Measurements from ENCODE around the gene LUC7L2. TPM values are rescaled to one million over a fixed set of nuclear protein-coding genes. Genes with fewer than 3 reads are reported as not detected.

LUC7L2 gene
- total and polyA plus RNA-seq, 9 of the 15 experiments (the other 6 are each of a cell fraction or from before 2014, with no cell fraction given): 56.1 to 207 (median 141) TPM

DNA sequence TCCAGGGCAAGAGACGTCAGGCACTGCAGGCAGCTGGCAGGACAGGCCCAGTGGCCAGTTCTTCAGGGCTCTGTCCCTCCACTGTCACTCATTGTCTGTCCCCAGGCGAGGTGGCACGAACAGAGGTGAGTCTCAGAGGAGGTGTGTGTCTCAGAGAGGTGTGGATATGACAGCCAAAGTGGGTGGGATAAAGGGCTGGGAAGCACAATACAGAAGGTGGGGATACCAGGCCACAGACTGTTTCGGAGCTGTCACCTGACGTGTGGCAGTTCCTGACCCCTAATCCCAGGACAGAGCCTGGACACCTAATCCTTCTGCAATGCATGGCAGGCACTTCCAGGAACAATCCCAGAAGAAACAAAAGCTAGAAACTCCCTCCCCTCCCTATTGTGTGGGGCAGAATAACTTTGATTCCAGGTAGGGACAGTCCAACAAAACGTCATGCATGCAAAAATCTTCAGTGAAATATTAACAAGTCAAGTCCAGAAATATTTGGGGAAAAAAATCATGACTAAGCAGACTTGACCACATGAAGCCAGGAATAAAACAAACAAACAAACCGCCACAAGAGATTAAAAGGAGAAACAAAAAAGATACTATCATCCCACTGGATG lies 112.2 kb downstream of the LUC7L2 start (continued):
- TF ChIP-seq MAFG (tag; conservative IDR thresholded peaks at IDR 0.05) (peak; percentile 92), KHSRP (IDR thresholded peaks at IDR 0.05) (no peak), OTX1 (CRISPR knock-in tag; IDR thresholded peaks at IDR 0.05) (no peak), POLR3A (IDR thresholded peaks at IDR 0.05; ENCODE audit: borderline replicate concordance, extremely low read depth, insufficient read depth, insufficient read length) (no peak), SREBF1 (IDR thresholded peaks at IDR 0.05; ENCODE audit: borderline replicate concordance, low read depth, low read length) (no peak), NR3C1 (CRISPR knock-in tag; IDR thresholded peaks at IDR 0.05) (no peak), TEAD2 (tag; IDR thresholded peaks at IDR 0.05) (no peak), FOXK2 (conservative IDR thresholded peaks at IDR 0.05 in 1 of 2, IDR thresholded peaks at IDR 0.05 in 1 of 2; ENCODE audit: low read depth in 2 of 2) (no peak), ZNF586 (CRISPR knock-in tag; conservative IDR thresholded peaks at IDR 0.05) (no peak), MTA1 (IDR thresholded peaks at IDR 0.05; ENCODE audit: borderline replicate concordance) (0 out of 2 replicates have a peak, but pooled peaks have one; percentile 23), CBX5 (IDR thresholded peaks at IDR 0.05; ENCODE audit: borderline replicate concordance, low read depth) (no peak), HDAC2 (IDR thresholded peaks at IDR 0.05) (no peak), CEBPG (CRISPR knock-in tag; IDR thresholded peaks at IDR 0.05) (no peak), CEBPG (tag; conservative IDR thresholded peaks at IDR 0.05 in 1 of 2, IDR thresholded peaks at IDR 0.05 in 1 of 2) (no peak), NEUROD1 (IDR thresholded peaks at IDR 0.05; ENCODE audit: borderline replicate concordance, low read depth, low read length, partially characterized antibody) (no peak), TCF3 (CRISPR knock-in tag; IDR thresholded peaks at IDR 0.05) (no peak), DACH1 (IDR thresholded peaks at IDR 0.05; ENCODE audit: partially characterized antibody) (no peak)
- TF ChIP-seq, protein P1, sequence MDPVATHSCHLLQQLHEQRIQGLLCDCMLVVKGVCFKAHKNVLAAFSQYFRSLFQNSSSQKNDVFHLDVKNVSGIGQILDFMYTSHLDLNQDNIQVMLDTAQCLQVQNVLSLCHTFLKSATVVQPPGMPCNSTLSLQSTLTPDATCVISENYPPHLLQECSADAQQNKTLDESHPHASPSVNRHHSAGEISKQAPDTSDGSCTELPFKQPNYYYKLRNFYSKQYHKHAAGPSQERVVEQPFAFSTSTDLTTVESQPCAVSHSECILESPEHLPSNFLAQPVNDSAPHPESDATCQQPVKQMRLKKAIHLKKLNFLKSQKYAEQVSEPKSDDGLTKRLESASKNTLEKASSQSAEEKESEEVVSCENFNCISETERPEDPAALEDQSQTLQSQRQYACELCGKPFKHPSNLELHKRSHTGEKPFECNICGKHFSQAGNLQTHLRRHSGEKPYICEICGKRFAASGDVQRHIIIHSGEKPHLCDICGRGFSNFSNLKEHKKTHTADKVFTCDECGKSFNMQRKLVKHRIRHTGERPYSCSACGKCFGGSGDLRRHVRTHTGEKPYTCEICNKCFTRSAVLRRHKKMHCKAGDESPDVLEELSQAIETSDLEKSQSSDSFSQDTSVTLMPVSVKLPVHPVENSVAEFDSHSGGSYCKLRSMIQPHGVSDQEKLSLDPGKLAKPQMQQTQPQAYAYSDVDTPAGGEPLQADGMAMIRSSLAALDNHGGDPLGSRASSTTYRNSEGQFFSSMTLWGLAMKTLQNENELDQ (CRISPR knock-in tag; IDR thresholded peaks at IDR 0.05; ENCODE audit: borderline replicate concordance): no peak
- TF ChIP-seq, protein P2, sequence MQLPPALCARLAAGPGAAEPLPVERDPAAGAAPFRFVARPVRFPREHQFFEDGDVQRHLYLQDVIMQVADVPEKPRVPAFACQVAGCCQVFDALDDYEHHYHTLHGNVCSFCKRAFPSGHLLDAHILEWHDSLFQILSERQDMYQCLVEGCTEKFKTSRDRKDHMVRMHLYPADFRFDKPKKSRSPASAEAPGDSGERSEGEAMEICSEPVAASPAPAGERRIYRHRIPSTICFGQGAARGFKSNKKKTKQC (CRISPR knock-in tag; IDR thresholded peaks at IDR 0.05): peak; percentile 69; the same call in 1 of the 2 replicates
- TF ChIP-seq, protein P3, sequence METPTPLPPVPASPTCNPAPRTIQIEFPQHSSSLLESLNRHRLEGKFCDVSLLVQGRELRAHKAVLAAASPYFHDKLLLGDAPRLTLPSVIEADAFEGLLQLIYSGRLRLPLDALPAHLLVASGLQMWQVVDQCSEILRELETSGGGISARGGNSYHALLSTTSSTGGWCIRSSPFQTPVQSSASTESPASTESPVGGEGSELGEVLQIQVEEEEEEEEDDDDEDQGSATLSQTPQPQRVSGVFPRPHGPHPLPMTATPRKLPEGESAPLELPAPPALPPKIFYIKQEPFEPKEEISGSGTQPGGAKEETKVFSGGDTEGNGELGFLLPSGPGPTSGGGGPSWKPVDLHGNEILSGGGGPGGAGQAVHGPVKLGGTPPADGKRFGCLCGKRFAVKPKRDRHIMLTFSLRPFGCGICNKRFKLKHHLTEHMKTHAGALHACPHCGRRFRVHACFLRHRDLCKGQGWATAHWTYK (CRISPR knock-in tag; IDR thresholded peaks at IDR 0.05): no peak
- TF ChIP-seq, protein P4, sequence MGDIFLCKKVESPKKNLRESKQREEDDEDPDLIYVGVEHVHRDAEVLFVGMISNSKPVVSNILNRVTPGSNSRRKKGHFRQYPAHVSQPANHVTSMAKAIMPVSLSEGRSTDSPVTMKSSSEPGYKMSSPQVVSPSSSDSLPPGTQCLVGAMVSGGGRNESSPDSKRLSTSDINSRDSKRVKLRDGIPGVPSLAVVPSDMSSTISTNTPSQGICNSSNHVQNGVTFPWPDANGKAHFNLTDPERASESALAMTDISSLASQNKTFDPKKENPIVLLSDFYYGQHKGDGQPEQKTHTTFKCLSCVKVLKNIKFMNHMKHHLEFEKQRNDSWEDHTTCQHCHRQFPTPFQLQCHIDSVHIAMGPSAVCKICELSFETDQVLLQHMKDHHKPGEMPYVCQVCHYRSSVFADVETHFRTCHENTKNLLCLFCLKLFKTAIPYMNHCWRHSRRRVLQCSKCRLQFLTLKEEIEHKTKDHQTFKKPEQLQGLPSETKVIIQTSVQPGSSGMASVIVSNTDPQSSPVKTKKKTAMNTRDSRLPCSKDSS (IDR thresholded peaks at IDR 0.05; ENCODE audit: low read depth, partially characterized antibody): no peak
